GM13976 (cell line): ENCODE data around the gene DEGS2.

Experiments used
- DNase-seq: peaks from one replicate; pipeline ENCODE4 v3.0.0; 2012; ENCODE audit warnings: low spot score
- CTCF ChIP-seq: IDR thresholded peaks from 2 replicates; pipeline ENCODE4 v1.5.1; 2012; ENCODE audit warnings: borderline replicate concordance, mild to moderate bottlenecking; ENCODE audit not compliant: insufficient read depth; ENCODE audit errors: extremely low read depth, missing control alignments, control extremely low read depth
- in situ Hi-C: fragments of 300-500 bp; cut with MboI; formaldehyde crosslinking; loops from one replicate; pipeline ENCODE4 v1.12.0; 2022; ENCODE audit warnings: low sequenced_read_pairs, mixed read lengths, inconsistent platforms; ENCODE audit not compliant: unreplicated experiment

Gene DEGS2

DNA sequence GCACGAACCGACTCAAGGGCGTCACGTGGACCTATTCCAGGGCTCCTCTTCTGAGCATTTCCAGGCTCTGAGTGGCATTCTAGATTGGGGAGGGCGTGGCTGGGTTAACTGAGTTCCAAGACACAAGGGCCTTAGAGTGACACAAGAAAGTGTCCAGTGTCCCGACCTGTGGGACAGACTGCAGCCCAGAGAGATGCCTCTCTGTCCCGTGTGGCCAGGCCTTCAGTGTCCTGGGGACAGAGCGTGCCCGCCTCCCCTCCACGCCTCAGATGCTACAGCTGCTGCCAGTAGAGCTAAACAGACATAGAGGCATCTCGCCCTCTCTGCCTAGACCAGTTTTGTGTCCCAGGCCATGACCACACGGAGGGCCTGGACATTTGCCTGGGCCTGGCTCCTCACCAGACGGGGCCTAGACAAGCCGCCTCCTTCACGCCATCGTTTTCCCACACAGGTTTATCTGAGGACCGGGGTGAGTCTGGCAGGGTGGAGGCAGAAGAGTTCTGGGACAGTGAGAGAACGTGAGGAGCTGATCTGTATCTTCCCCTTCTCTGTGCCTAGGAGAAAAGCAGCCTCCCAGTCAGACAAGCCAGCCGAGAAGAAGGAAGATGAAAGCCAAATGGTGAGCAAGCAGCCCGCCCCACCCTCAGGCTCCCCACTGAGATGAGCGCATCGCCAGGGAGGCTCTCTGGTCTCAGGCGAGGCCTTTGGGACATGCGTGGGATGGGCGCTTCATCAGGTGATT is 27.1 kb downstream of the DEGS2 start:
- no peak for TF ChIP-seq CTCF
- in situ Hi-C loops, result no loop called here
- no peak for DNase-seq

DNA sequence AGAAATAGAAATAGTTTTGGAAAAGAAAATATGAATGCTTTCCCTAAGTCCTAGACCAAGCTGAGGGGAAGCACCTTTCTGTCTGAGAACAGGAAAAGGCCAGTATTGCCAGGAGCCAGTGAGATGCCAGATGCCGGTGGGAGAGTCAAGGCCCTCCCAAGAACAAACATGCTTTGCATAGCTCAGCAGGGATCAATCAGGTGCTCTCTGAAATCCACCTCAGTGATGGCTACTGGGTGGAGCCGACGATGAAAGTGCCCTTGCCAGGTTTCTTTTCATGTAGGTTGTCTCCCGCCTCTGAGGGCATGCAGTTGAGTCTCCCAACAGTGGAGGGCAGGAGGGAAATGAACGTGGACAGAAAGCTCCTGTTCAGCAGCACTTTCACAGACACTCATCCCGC is 28.3 kb downstream of the DEGS2 start:
- no peak for TF ChIP-seq CTCF
- in situ Hi-C loops, result no loop called here
- no peak for DNase-seq

GRCh38 chr14:100130521-100130920 is 28.9 kb downstream of the DEGS2 start:
- TF ChIP-seq CTCF, result no peak
- in situ Hi-C loops, result no loop called here
- DNase-seq, result no peak

DNA sequence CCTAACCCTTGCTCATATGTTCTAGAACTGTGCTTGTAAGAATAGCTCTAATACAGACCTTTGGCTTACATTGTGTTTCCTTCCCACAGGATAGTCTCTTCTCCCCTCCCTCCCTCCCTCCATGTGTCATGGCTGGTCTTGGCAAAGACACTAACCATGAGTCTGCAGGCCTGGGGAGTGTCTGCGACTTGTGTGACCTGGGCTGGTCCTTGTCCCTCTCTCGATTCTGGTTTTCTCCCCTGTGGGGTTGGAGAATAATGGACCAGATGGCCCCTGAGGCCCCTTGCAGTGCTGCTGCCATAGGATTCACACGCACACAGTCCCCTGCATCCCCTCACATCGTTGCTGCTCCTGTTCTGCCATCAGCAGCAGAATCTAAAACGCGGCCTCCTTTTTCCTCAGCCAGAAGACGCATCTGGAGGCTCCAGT is 30.3 kb downstream of the DEGS2 start:
- no peak for DNase-seq
- TF ChIP-seq CTCF, result no peak
- in situ Hi-C loops, result no loop called here

DNA sequence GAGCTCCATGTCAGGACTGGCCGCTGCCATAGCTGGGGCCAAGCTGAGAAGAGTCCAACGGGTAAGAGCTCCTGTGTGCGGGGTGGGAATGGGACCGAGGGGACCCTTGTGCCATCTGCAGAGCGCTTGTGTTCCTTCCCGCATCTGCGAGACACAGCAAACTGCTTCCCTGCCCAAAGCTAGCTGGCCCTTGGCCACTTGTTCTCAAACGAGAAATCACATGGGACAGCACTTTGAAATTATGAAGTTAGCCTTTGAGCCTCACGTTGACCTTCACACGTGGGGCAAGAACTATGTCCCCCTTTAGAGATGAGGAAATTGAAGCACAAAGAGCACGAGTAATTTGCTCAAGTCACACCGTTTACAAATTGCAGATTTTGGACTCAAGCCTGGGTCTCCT is 30.8 kb downstream of the DEGS2 start:
- no peak for DNase-seq
- in situ Hi-C loops, result no loop called here
- no peak for TF ChIP-seq CTCF

DNA sequence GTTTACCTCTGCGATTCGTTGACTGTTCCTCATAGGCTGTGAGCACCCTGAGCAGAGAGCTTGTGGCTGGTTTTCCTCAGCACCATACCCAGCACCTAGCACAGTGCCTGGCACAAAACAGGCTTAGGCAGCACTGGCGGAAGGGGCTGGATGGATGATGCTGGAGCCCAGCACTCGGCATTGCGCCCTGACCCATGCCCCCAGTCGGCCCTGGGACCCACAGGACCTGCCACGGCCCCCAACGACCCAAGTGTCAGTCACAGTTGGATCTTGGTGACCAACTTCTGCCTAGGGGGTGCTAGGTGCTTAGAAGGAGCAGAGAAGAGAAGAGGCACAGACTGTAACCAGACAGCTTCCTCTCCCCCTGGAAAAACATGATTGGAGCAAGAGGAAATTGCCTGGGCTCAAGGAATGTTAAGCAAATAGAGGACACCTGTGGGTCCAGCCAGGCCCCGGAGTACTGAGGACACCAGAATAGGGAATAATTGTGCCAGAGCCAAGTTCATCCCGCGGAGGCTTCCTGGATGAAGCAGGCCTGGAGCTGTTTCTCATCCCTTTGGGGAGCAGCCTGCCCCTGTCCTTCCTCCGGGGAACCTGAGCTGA is 31.5 kb downstream of the DEGS2 start:
- in situ Hi-C loops, result no loop called here
- no peak for TF ChIP-seq CTCF
- no peak for DNase-seq
